Thoracic aorta (tissue), 2 donors: ENCODE results near the gene RAB31. TPM values are rescaled to one million over a fixed set of nuclear protein-coding genes. Genes with fewer than 3 reads are reported as not detected.

Experiments
- ATAC-seq: fragments of 150-250 bp; one replicate; pipeline ENCODE4 v1.8.0; 2017; ENCODE audit warnings: low read depth; ENCODE audit not compliant: insufficient number of reproducible peaks, low FRiP score
- DNase-seq: peaks from one replicate; pipeline ENCODE4 v3.0.0-alpha.2; 2020; ENCODE audit warnings: low spot score
- H3K27ac ChIP-seq, 2 donors: fragments of 200-600 bp; sonication (generic); 1 replicate in 1 of 2; 2 replicates in 1 of 2; pipeline ENCODE4 v1.5.1; 2016; ENCODE audit warnings: mild to moderate bottlenecking in 2 of 2, moderate library complexity in 2 of 2
- H3K27me3 ChIP-seq: fragments of 200-600 bp; sonication (generic); replicated peaks from 2 replicates; pipeline ENCODE4 v1.6.0; 2016; ENCODE audit warnings: mild to moderate bottlenecking; ENCODE audit not compliant: insufficient read depth
- H3K36me3 ChIP-seq: fragments of 200-600 bp; sonication (generic); one replicate; pipeline ENCODE4 v1.5.1; 2016
- H3K4me1 ChIP-seq, 2 donors: fragments of 200-600 bp; sonication (generic); 1 replicate in 1 of 2; 2 replicates in 1 of 2; pipeline versions ENCODE4 v1.5.1 to v1.6.0; 2016; ENCODE audit warnings: low read depth in 2 of 2, mild to moderate bottlenecking in 1 of 2; ENCODE audit not compliant: control insufficient read depth in 1 of 2
- H3K4me3 ChIP-seq: fragments of 200-600 bp; sonication (generic); 2 replicates; pipeline ENCODE4 v1.5.1; 2016; ENCODE audit warnings: mild to moderate bottlenecking
- H3K9me3 ChIP-seq: fragments of 200-600 bp; sonication (generic); 2 replicates; pipeline ENCODE4 v1.5.1; 2016
- CTCF ChIP-seq: fragments of 200-600 bp; sonication (generic); IDR thresholded peaks from one replicate; pipeline ENCODE4 v1.5.1; 2019; ENCODE audit warnings: antibody characterized with exemption
- total RNA-seq, 2 donors: library from RNA; depleted of rRNA; stranded (reverse); fragments of >200 nt; gene quantifications; one replicate each; pipeline versions ENCODE4 v1.1.0 to v1.2.3, GENCODE V29; 2016

RAB31 gene
- total RNA-seq, 2 donors from 2014 or later: 92.9 to 110 TPM

GRCh38 chr18:9868857-9869714 lies 161.0 kb downstream of the RAB31 start:
- ATAC-seq: no peak
- no peak for TF ChIP-seq CTCF
- no peak overlapping the region for H3K4me3 ChIP-seq
- no peak for DNase-seq
- H3K27me3 ChIP-seq: no peaks in the 10 kb centered on the region
- no peak overlapping the region for H3K27ac ChIP-seq
- H3K36me3 ChIP-seq: no peaks in the 10 kb centered on the region
- no peaks in the 10 kb centered on the region for H3K9me3 ChIP-seq
- peaks cover 3 to 5% of the 10 kb centered on the region in 2 donors for H3K4me1 ChIP-seq

- peaks cover 3 to 5% of the 10 kb centered on the region in 2 donors for H3K4me1 ChIP-seq
- H3K4me3 ChIP-seq: no peak overlapping the region
- no peak overlapping the region for H3K27ac ChIP-seq
- no peak for TF ChIP-seq CTCF
- H3K27me3 ChIP-seq: no peaks in the 10 kb centered on the region
- ATAC-seq: peak; percentile 32
- H3K9me3 ChIP-seq: no peaks in the 10 kb centered on the region
- DNase-seq: no peak
- no peaks in the 10 kb centered on the region for H3K36me3 ChIP-seq
These were observed 161.8 kb downstream of the RAB31 start for GRCh38 chr18:9869715-9870430.

GRCh38 chr18:9870431-9871008 lies 162.4 kb downstream of the RAB31 start:
- H3K27ac ChIP-seq: no peak overlapping the region
- ATAC-seq: no peak
- H3K36me3 ChIP-seq: no peaks in the 10 kb centered on the region
- DNase-seq: no peak
- H3K27me3 ChIP-seq: no peaks in the 10 kb centered on the region
- TF ChIP-seq CTCF: no peak
- peaks cover 3 to 5% of the 10 kb centered on the region in 2 donors for H3K4me1 ChIP-seq
- H3K4me3 ChIP-seq: no peak overlapping the region
- H3K9me3 ChIP-seq: no peaks in the 10 kb centered on the region

GRCh38 chr18:9871244-9871746 lies 163.2 kb downstream of the RAB31 start:
- H3K27me3 ChIP-seq: no peaks in the 10 kb centered on the region
- peaks cover 3 to 6% of the 10 kb centered on the region in 2 donors for H3K4me1 ChIP-seq
- no peak for ATAC-seq
- no peak overlapping the region for H3K4me3 ChIP-seq
- no peaks in the 10 kb centered on the region for H3K9me3 ChIP-seq
- DNase-seq: no peak
- H3K27ac ChIP-seq: no peak overlapping the region
- H3K36me3 ChIP-seq: no peaks in the 10 kb centered on the region
- TF ChIP-seq CTCF: no peak

GRCh38 chr18:9872823-9873222 lies 164.7 kb downstream of the RAB31 start:
- TF ChIP-seq CTCF: no peak
- Histone ChIP-seq H3K4me1 (peaks cover 6 to 11% of the 10 kb centered on the region in 2 donors), H3K9me3 (no peaks in the 10 kb centered on the region), H3K36me3 (no peaks in the 10 kb centered on the region), H3K27ac (no peak overlapping the region), H3K27me3 (no peaks in the 10 kb centered on the region), H3K4me3 (no peak overlapping the region)
- ATAC-seq (no peak), DNase-seq (no peak)
